ENCODE results near the gene CHST2.

DNA sequence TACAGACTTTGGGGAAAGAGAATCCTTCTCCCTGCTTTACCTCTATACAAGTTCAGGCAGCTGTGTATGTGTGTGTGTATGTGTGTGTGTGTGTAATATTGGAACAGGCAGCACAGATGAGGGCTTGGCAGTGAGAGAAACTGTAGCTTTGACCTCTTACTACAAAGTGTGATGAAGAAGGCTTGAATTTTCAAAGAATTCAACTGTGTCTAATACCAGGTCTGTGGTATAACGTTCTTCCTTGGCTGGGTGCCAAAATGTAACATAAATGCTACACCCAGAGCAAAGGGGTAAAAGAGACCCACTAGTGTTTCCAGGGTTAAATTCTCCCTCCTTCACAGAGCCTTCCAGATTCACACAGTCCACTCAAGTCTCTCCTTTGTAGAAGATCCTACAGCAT is 51.1 kb downstream of the CHST2 start:
- TF ChIP-seq, protein P1, sequence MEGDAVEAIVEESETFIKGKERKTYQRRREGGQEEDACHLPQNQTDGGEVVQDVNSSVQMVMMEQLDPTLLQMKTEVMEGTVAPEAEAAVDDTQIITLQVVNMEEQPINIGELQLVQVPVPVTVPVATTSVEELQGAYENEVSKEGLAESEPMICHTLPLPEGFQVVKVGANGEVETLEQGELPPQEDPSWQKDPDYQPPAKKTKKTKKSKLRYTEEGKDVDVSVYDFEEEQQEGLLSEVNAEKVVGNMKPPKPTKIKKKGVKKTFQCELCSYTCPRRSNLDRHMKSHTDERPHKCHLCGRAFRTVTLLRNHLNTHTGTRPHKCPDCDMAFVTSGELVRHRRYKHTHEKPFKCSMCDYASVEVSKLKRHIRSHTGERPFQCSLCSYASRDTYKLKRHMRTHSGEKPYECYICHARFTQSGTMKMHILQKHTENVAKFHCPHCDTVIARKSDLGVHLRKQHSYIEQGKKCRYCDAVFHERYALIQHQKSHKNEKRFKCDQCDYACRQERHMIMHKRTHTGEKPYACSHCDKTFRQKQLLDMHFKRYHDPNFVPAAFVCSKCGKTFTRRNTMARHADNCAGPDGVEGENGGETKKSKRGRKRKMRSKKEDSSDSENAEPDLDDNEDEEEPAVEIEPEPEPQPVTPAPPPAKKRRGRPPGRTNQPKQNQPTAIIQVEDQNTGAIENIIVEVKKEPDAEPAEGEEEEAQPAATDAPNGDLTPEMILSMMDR (IDR thresholded peaks at IDR 0.05 in 2 of 3, conservative IDR thresholded peaks at IDR 0.05 in 1 of 3; ENCODE audit: borderline replicate concordance in 1 of 3, insufficient read depth in 1 of 3, low read depth in 2 of 3, low read length in 2 of 3), result no peak
- TF ChIP-seq POLR2A (IDR thresholded peaks at IDR 0.05; ENCODE audit: borderline replicate concordance, extremely low read depth, insufficient read depth, insufficient read length), result no peak
- no peak for TF ChIP-seq JUND (IDR thresholded peaks at IDR 0.05)
- TF ChIP-seq EZH2 (IDR thresholded peaks at IDR 0.05), result no peak
- TF ChIP-seq SIN3A (IDR thresholded peaks at IDR 0.05; ENCODE audit: low read depth), result no peak
- TF ChIP-seq, protein P2, sequence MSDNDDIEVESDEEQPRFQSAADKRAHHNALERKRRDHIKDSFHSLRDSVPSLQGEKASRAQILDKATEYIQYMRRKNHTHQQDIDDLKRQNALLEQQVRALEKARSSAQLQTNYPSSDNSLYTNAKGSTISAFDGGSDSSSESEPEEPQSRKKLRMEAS (IDR thresholded peaks at IDR 0.05), result no peak
- no peak for TF ChIP-seq TCF7L2 (IDR thresholded peaks at IDR 0.05; ENCODE audit: borderline replicate concordance, extremely low read depth, insufficient read depth, insufficient read length)
- no peak for TF ChIP-seq POLR2AphosphoS5 (IDR thresholded peaks at IDR 0.05; ENCODE audit: low read depth, low read length)
- no peak for TF ChIP-seq ATF3 (IDR thresholded peaks at IDR 0.05)
- no peak for TF ChIP-seq SRF (IDR thresholded peaks at IDR 0.05; ENCODE audit: low read depth)
- TF ChIP-seq RAD21 (IDR thresholded peaks at IDR 0.05; ENCODE audit: low read depth), result no peak
